Esophagus muscularis mucosa (tissue), 4 donors: ENCODE data around the gene GLB1L.

Experiments used
- CTCF ChIP-seq, 3 experiments: fragments of 200-600 bp in 2 of 3; fragments of 450-650 bp in 1 of 3; sonication (generic) in 2 of 3; IDR thresholded peaks; one replicate each; pipeline ENCODE4 v1.5.1; 2017 to 2019; ENCODE audit warnings: antibody characterized with exemption in 3 of 3, mild to moderate bottlenecking in 2 of 3, moderate library complexity in 1 of 3
- EP300 ChIP-seq: sonication (generic); formaldehyde crosslinking; IDR thresholded peaks from one replicate; pipeline ENCODE4 v1.6.1; 2017; ENCODE audit warnings: antibody characterized with exemption
- POLR2AphosphoS5 ChIP-seq, 2 donors: sonication (generic); formaldehyde crosslinking; IDR thresholded peaks; one replicate each; pipeline ENCODE4 v1.6.1; 2017; ENCODE audit warnings: antibody characterized with exemption in 2 of 2

GRCh38 chr2:219247678-219248642 lies 2.7 kb upstream of the GLB1L start:
- TF ChIP-seq EP300: no peak
- TF ChIP-seq POLR2AphosphoS5 (IDR thresholded peaks at IDR 0.05): no peak
- TF ChIP-seq CTCF (IDR thresholded peaks at IDR 0.05): no peak
